HG03342 (cell line): ENCODE data around the gene FBXO42.

Experiments
- ATAC-seq: cut with Tn5 transposase; IDR thresholded peaks from one replicate; pipeline ENCODE4 v1.9.1; 2021; ENCODE audit warnings: mild to moderate bottlenecking, moderate library complexity; ENCODE audit not compliant: unreplicated experiment

The FBXO42 gene

DNA sequence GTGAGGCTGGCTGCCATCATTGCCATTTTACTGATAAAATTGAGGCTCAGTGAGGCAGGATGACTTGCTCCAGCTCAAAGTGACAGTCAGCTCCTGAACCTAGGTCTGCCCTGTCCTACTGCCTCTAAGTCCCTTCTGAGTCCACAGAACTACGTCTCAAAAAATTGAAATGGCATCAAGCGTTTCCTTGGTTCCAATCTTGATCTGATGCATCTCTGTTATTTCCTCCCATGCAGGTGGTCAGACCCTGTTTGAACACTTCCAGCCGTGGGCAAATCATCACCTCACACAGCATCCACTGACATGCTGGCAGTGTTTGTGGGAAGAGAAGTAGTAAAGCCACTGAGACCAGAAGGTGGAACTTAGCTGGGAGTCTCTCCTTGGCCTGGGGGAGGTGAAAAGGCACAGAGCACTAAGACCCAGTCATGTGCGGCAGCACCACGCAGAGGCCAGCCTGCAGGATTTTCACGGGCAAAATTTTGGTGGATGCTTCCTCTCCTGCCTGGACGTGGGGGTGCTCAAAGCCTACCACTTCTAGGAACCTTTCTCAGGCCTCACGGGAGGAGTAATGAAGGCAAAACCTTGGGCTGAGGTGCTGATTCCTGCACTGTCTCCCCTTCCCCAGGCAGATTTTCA, 107.5 kb downstream of the FBXO42 start:
- ATAC-seq: no peak

DNA sequence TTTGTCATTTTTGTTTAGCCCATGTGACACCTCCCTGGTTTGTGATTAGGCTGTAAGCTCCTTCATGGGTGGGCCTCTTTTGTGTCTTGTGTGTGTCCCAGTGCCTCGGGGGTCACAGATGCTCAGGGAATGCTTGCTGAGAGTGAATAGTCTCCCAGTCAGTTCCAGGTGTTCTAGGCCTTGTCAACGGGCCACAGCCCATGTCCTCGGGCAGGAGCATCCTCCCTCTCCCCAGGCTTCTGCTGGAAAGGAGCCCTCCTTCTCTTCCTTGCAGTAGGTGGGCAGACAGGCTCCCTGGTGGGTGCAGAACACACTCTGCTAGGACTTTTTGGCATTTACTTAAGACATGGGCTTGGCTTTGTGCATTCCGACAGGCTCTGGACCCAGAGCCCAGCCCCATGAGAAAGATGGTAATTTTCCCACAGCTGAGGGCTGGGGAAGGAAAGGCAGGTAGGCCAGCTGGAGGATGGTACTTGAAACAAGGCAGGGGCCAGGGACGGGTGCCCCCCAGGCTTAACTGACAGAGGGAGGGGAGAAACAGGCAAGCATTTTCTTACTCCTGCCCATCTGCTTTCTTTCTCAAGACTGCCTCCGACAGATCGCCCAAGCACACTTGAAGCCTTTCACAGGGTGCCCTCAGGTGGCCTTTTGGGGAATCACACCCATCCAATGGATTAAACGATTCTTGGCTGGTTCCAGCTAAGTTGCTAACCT, 108.2 kb downstream of the FBXO42 start:
- ATAC-seq: no peak

DNA sequence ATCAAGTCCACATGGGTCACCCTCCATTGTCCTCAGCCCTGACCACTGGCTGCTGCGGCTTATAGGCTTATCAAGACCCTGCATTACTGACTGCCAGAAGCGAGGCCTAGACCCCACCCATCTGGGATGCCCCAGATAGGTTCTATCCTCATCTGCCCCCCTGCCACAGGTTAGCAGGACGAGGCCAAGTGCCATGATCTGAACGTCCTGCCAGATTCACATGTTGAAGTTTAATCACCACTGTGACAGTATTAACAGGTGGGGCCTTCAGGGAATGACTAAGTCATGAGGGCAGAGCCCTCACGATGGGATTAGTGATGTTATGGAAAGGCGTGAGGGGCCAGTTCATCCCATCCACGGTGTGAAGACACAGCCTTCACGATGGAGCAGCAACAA, 109.1 kb downstream of the FBXO42 start:
- ATAC-seq: no peak

DNA sequence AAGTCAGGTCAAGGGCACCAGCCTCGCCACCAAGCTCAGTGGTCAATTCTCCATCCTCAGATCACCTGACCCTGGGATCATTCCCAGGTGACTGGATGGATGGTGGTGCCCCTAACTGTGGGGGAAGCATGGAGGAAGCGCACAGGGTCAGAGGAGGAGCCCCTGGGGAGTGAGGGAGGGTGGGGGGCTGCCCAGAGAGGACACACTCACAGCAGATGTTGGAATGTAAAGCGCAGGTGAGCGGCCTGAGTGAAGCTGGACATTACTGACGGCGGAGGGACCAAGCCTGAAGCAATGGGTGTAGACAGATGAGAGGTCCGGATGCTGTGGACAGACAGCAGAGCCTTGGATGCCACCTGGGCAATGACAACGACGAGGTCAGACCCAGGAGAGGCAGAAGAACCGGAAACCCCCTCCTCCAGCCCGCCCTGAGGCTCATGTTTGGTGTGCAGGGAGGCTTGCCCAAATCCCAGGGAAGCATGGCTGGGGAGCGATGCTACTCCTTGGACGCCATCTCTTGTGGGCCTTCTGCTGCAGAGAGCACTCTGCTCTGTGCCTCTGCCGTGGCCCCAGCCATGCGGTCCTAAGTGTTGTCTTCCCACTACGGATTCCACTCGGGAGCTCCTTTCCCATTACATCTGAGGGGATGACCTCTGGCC, 109.6 kb downstream of the FBXO42 start:
- no peak for ATAC-seq

DNA sequence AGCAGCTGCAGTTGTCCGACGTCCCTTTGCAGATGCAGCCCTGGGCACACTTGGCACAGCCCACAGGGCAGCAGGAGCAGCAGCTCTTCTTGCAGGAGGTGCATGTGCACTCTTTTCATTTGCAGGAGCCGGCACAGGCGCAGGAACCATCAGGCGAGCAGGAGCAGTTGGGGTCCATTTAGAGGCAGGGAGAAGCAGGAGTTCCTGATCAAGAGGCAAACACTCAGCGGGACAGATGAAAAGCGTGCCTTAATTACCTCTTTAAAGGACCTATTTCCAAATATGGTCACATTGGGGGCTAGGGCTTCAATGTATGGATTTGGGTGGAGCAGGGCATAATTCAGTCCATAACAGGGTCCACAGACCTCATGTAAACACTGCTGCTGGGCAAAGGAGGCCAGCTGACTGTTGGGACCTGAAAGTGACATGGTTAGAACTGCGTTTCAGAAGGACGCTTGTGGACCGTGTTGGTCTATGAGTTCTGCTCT, 111.0 kb downstream of the FBXO42 start:
- no peak for ATAC-seq

DNA sequence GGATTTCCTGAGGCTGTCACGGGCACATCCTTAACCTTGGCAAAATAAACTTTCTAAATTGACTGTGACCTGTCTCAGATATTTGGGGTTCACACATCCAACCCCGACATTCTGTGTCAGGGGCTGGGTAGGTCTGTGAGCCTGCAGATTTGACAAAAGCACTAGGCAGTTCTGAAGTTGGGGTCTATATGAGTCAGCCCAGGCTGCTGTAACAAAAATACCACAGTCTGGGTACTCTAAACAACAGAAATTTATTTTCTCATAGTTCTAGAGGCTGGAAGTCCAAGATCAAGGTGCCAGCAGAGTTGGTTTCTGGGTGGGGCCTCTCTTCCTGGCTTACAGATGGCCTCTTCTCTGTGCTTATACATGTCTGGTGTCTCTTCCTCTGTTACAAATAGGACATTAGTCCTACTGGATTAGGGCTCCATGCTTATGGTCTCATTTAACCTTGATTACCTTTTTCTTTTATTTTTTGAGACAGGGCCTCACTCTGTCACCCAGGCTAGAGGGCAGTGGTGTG, 112.2 kb downstream of the FBXO42 start:
- no peak for ATAC-seq

DNA sequence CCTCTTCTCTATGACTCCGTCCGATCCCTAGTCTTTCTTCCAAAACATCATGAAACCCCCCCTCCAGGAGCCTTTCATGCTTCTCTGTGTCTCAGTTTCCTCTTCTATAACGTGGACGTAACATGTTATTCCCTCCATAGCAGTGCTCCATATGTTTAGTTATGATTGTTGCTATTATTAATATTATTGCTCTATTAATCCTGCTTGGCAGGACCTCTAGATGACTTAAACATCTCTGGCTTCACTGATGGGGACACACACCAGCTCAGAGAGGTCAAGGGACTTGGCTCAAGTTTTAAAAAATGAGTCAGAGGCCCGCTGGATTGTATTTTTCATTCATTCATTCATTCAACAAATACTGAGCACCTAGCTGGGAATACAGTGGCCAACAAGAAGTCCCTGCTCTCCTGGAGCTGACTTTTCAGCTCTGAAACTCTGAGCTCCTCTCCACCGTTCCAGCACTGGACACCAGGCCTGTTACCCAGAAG, 114.9 kb downstream of the FBXO42 start:
- ATAC-seq: no peak

DNA sequence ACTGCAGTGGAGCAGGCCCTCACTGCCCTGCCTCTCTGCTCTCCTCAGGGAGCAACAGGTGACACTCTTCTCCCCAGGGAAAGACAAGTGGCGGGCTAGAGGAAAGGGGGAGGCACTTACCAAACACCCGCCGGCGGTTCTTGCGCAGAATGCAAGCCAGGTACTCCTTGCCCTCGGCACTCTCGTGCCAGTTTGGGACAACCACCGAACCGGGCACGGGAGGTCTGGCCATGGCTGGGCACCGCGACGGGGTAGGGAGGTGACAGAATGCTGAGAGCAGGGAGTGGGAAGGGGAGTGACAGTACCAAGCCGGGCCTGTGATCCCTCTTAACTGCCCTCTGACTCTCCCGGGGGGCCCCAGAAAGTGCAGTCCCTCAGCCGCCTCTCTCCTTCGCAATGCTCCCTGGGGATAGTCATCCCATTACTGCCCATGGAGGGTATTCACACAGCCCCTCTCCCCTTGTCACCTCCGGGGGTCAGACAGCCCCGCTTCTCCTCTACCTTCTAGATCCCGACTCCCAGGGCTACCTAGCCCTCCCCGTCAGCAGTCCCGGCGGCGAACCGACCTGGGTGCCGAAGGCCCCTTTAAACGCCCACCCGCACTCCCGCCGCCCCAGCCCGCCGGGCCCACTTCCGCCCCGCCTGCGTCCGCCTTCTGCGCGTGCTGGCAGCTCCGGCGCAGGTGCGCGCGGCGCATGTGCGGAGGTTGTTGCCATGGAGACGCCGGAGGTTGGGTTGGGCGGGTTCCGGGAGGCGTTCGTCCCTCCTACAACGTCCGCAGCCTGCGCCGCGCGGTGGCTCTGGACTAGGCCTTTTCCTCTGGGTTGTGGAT, 115.6 kb downstream of the FBXO42 start, which contains the start of gene CPLANE2:
Gene CPLANE2 (minus strand): TSS at position 673 of the 832 bp plus-strand sequence. CDS start 441 bp downstream, at position 232.
- peak; percentile 75 for ATAC-seq

DNA sequence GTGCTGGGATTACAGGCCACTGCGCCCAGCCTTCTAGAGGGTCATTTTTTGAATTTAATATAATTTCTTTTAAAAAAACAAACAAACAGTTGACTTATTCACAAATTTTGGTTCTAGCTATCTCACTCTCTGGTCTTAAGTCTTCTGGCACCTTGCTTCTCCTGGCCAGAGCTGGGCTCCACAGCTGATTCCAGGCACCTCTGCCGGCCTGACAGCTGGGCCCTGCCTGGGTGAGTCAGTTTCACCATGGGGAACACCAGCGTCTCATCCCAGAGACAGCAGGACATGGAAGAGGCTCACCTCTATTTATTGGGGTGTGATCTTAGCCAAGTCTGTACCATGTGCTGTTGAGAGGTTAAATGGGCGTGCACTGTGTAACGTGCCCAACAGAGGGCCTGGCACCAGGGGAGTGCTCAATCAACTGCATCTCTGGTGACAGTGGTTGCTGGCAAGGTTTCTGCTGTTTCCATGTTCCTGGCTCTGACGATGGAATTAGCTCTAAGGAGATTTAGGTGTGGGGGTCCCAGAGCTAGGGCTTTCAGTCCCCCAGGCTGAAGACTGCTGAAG, 116.3 kb downstream of the FBXO42 start:
- peak; percentile 45 for ATAC-seq

DNA sequence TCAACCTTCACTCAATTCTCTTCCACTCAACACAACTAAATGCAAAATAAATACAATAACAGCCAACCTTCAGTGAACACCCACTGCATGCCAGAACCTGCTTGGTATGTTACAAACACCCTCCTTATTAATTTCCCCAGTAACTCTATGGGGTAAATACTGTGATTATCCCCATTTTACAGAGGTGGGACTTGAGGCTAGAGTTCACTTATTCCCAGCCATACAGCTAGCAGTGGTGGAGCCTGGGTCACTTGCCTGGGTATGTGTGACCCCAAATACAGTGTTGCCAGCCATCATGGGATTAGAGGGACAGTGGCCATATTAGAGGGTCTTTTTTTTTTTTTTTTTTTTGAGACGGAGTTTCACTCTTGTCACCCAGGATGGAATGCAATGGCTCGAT, 116.9 kb downstream of the FBXO42 start:
- no peak for ATAC-seq

DNA sequence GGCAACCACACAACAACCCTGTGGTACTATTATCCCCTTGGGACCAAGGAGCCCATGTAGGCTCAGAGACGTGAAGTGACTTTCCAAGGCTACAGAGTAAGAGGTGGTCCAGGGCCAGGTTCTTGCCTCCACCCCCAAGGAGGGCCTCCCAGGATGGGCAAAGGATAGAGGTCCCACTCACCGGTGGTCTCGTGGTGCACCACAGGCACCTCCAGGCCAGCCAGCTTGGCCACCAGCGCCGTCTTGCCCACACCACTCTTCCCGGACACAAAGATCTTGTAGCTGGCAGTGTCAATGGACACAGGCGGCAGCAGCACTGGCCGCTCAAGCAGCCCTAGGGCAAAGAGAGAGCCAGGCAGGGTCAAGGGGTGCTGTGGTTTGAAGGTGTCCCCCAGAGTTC, 118.8 kb downstream of the FBXO42 start:
- no peak for ATAC-seq

DNA sequence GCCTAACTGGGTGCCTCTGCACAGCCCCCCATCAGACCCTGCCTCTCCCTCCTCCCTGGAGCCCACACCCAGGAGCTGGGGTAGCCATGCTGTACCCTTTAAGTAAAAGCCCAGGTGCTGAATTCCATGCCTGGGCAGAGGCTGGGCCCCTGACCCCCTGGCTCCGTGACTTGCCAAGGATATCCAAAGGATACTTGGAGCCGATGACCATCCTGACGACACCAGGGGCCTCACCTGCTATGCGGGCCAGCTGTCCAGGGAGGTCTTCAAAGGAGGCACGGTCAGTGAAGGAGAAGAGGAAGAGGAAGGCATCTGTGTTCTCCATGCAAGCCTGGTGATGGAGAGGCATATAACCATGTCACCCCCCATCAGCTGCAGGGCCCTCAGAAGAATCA, 120.0 kb downstream of the FBXO42 start:
- ATAC-seq: no peak

DNA sequence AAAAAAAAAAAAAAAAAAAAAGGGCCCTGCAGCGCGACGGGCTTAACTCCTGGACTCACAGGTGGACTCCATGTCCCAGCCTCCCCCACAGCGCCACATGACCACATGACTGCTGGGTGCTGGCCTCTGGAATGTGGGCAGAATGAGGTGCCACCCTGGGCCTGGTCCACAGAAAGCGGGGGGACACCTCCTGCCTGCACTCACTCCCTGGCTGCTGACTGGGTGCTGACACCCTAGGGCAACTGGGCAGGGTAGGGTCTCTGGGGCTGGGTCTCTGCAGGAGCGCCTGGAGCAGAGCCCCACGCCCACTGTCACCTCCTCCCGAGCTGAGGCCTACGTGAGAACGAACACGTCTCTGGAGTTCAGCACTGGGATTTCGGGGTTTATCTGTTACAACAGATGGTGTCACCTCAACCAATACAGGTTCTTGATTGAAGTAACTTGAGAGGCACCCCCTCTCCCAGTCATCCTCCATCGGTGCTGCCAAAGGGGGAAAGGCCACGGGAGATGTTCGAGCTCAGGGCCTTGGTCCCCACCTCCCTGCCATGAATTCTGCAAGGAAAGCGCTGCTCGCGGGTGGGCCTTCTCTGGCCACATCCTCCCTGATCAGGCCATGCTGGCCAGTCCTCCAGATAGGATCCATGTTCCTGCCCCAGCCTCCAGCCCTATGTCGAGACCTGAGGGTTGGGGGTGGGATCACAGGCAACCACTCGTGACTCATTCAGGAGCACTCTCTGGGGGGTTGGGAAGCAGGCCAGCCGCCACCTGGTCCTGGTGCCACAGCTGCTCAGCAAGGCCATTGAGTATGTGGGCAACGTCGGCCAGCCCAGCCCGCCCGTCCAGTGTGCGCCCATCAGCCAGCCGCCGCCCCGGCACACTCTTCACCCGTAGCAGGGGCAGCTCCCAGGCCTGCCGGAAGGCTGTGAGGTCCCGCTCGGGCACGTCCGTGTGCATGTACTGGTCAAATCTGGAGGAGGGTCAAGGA, 120.7 kb downstream of the FBXO42 start:
- ATAC-seq: no peak

DNA sequence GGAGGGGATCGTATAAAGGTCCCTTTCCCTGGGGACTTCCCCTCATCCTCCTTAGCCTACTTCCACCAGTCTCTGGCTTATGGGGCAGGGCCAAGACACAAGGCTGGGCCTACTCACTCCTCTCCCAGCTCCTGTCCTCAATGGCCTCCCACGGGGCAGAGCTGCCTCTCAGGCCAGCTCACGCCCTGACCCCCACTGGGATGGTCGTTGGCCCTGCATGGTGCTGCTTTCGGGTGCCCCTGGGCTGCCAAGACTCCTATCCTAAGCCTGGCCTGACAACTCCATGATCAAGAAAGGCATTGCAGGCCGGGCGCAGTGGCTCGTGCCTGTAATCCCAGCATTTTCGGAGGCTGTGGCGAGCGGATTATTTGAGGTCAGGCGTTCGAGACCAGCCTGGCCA, 121.5 kb downstream of the FBXO42 start:
- no peak for ATAC-seq

DNA sequence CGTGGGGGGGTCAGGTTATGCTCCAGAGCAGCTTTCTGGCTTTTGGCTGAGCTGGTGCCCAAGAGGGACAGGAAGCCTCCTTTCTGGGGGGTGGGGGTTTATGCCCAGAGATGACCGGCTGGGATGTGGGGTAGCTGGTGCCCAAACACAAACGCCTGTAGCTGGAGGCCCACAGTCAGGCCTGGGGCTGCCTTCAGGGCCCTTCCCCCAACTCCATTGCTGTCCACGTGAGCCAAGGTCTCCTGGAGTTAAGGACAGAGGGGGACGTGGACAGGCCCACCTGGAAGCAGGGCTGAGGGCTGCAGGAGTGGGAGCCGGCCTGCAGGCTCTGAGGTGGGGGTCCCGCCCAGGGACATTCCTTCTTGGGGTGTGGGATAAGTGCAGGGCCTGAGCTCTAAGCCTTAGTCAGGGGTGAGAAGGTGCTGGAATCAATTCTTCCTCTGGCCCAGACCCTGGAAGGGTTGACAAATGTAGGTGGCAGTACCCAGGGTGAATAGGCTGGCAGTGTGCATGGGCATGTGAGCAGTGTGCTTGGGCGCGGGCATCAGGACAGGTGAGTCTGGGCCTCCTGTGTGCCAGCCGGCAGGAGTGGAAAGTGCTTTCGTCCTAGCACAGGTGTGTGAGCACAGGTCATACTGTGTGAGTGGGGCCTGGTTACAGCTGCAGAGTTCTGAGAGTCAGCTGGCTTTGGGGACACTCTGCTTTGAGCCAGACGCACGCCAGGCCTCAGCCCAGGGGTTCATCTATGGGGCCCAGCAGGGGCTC, 122.1 kb downstream of the FBXO42 start:
- no peak for ATAC-seq

DNA sequence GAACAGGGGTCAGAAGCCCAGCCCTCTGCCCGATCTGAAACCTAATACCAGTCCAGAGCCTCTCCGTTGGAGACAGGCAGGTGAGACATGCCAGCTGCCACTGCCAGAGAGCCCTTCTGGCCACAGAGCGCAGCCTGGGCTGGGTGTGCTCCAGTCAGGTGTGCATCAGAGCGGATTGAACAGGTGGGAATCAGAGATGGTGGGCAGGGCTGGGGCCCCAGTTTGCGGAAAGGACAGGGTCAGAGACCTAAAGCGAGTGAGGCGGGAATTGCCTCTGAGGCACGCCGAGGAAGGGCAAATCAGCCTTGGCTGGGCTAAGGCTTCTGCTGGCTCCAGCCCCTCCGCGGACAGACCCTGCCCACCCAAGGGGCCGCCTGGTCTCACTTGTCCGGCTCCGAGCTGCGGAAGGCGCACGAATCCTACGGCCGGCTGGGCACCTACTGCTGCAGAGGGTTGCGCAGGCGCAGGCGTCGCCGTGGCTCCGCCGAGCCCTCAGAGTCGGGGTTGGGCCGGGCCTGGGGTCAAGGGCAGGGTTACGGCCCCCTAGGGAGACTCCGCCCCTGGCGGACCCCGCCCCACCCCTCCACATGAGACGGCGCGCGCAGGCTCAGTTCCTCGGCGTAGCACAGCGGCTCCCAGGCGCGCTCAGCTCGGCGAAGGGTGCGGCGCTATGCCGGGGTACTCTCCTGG, 125.6 kb downstream of the FBXO42 start:
- ATAC-seq: no peak

DNA sequence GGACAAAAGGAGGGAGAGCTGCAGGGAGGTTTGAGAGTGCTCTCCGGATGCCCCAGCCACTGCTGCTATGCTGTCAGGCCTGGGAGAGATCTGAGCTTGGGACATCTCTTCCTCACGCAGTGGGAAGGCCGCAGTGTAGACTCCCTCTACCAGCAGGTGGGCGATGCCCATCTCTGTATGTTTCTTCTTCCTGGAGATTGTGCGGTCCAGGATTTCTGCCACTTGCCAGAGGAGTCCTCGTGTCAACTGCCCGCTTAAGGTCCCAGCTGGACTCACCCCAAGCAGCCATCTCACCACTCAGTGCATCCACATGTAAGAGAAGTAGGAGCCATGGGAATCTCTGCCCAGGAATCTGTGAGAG, 126.2 kb downstream of the FBXO42 start:
- no peak for ATAC-seq

DNA sequence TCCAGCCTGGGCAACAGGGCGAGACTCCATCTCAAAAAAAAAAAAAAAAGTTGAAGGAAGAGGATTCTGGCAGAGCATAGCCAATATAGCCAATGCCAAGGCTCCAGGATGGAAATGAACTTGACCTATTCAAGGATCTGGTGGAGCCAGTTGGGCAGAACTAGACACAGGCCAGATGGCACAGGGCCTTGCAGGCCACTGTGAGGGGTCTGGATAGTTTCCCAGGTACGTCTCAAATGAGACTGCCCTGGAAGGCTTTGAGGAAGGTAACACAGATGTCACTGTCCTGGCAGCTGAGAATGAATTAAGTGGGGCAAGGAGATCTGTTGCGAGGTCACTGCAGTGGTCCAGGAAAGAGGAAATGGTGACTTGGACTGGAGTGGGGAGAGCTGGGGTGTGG, 127.8 kb downstream of the FBXO42 start:
- no peak for ATAC-seq
